ENCODE results near the gene FGF11. TPM values are rescaled to one million over a fixed set of nuclear protein-coding genes. Genes with fewer than 3 reads are reported as not detected.

FGF11 gene
- total and polyA plus RNA-seq, 2 donors (not counting 1 experiment from before 2014, with no cell fraction given) = 0.33 to 0.87 TPM

GRCh38 chr17:7490144-7490543 lies 50.8 kb downstream of the FGF11 start:
- TF ChIP-seq EZH2 (IDR thresholded peaks at IDR 0.05; ENCODE audit: low read length, missing control alignments) (no peak), CTCF (conservative IDR thresholded peaks at IDR 0.05 in 1 of 2, IDR thresholded peaks at IDR 0.05 in 1 of 2; ENCODE audit: low read depth in 1 of 2, low read length in 2 of 2) (no peak)
- H2AFZ ChIP-seq (ENCODE audit: low read length) = no peak overlapping the region
- H3K4me2 ChIP-seq (ENCODE audit: extremely low read depth, insufficient read depth, low read length) = no peak overlapping the region
- H3K27me3 ChIP-seq (ENCODE audit: control insufficient read depth, insufficient read depth, low read length) = no peaks in the 10 kb centered on the region
- H3K4me3 ChIP-seq (replicated peaks in 1 of 4; ENCODE audit: control extremely low read depth in 1 of 4, insufficient read depth in 1 of 4, low read depth in 3 of 4, low read length in 4 of 4) = no peak overlapping the region
- H4K20me1 ChIP-seq (ENCODE audit: control insufficient read depth, extremely low read depth, insufficient read depth, low read length) = no peaks in the 10 kb centered on the region
- DNase-seq (ENCODE audit: low read depth in 2 of 2) = no peak
- H3K9me3 ChIP-seq (ENCODE audit: control insufficient read depth, insufficient read depth, low read depth, low read length) = no peaks in the 10 kb centered on the region
- peaks cover 93% of the 10 kb centered on the region for H3K79me2 ChIP-seq (ENCODE audit: control insufficient read depth, insufficient read depth, low read length)
- H3K9ac ChIP-seq (ENCODE audit: insufficient read depth, low read length) = no peak overlapping the region
- H3K36me3 ChIP-seq (ENCODE audit: control insufficient read depth, insufficient read depth, low read length) = peaks cover 3% of the 10 kb centered on the region
- peaks cover 11% of the 10 kb centered on the region for H3K4me1 ChIP-seq (ENCODE audit: control insufficient read depth, extremely low read depth, insufficient read depth, low read length)
- no peak overlapping the region for H3K27ac ChIP-seq (ENCODE audit: insufficient read depth, low read length)

DNA sequence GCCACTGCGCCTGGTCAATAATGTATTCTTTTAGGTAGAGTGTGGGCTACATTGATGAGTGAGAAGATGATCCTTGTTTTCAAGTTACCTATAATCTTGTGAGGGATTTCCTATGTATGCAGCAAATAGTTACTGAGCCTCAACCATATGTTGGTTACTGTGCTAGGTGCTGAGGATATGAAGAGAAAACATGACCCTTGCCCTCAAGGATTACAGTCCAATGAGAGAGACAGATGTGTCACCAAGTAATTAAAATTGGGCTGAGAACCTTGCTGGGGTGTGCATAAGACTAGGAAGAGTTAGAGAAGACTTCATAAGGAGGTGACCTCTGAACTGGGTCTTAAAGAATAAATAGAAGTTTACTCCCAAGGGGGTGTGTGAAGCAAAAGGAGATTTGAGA lies 52.3 kb downstream of the FGF11 start:
- H3K4me2 ChIP-seq (ENCODE audit: extremely low read depth, insufficient read depth, low read length) = no peak overlapping the region
- no peaks in the 10 kb centered on the region for H4K20me1 ChIP-seq (ENCODE audit: control insufficient read depth, extremely low read depth, insufficient read depth, low read length)
- H3K9ac ChIP-seq (ENCODE audit: insufficient read depth, low read length) = no peak overlapping the region
- peaks cover 92% of the 10 kb centered on the region for H3K79me2 ChIP-seq (ENCODE audit: control insufficient read depth, insufficient read depth, low read length)
- DNase-seq (ENCODE audit: low read depth in 2 of 2) = no peak
- no peak overlapping the region for H3K4me3 ChIP-seq (replicated peaks in 1 of 4; ENCODE audit: control extremely low read depth in 1 of 4, insufficient read depth in 1 of 4, low read depth in 3 of 4, low read length in 4 of 4)
- H2AFZ ChIP-seq (ENCODE audit: low read length) = no peak overlapping the region
- H3K4me1 ChIP-seq (ENCODE audit: control insufficient read depth, extremely low read depth, insufficient read depth, low read length) = peaks cover 11% of the 10 kb centered on the region
- TF ChIP-seq EZH2 (IDR thresholded peaks at IDR 0.05; ENCODE audit: low read length, missing control alignments) = no peak
- no peak for TF ChIP-seq CTCF (conservative IDR thresholded peaks at IDR 0.05 in 1 of 2, IDR thresholded peaks at IDR 0.05 in 1 of 2; ENCODE audit: low read depth in 1 of 2, low read length in 2 of 2)
- no peaks in the 10 kb centered on the region for H3K27me3 ChIP-seq (ENCODE audit: control insufficient read depth, insufficient read depth, low read length)
- no peaks in the 10 kb centered on the region for H3K9me3 ChIP-seq (ENCODE audit: control insufficient read depth, insufficient read depth, low read depth, low read length)
- no peak overlapping the region for H3K27ac ChIP-seq (ENCODE audit: insufficient read depth, low read length)
- peaks cover 9% of the 10 kb centered on the region for H3K36me3 ChIP-seq (ENCODE audit: control insufficient read depth, insufficient read depth, low read length)

DNA sequence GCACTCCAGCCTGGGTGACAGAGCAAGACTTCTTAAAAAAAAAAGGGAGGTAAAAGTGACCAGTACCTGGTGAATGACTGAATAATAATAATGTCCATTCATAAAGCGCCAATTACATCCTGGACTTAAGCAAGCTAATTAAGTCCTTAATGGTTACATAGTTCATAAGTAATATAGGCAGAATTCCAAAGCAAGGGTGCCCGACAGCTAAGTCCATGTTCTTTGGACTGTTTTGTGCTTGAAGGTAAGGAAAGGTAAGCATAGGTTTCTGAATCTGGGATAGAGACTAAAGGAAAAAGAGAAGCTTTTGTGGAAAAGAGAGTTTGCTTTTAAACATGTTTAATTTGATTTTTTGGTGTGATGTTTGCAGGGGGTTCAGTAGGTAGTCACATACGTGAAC lies 54.6 kb downstream of the FGF11 start:
- Histone ChIP-seq H3K79me2 (ENCODE audit: control insufficient read depth, insufficient read depth, low read length) (peaks cover 74% of the 10 kb centered on the region), H3K27ac (ENCODE audit: insufficient read depth, low read length) (no peak overlapping the region), H3K27me3 (ENCODE audit: control insufficient read depth, insufficient read depth, low read length) (no peaks in the 10 kb centered on the region), H3K4me1 (ENCODE audit: control insufficient read depth, extremely low read depth, insufficient read depth, low read length) (peaks cover 2% of the 10 kb centered on the region), H3K9me3 (ENCODE audit: control insufficient read depth, insufficient read depth, low read depth, low read length) (no peaks in the 10 kb centered on the region), H3K9ac (ENCODE audit: insufficient read depth, low read length) (no peak overlapping the region), H3K4me2 (ENCODE audit: extremely low read depth, insufficient read depth, low read length) (no peak overlapping the region), H3K4me3 (replicated peaks in 1 of 4; ENCODE audit: control extremely low read depth in 1 of 4, insufficient read depth in 1 of 4, low read depth in 3 of 4, low read length in 4 of 4) (no peak overlapping the region), H2AFZ (ENCODE audit: low read length) (no peak overlapping the region), H3K36me3 (ENCODE audit: control insufficient read depth, insufficient read depth, low read length) (peaks cover 28% of the 10 kb centered on the region), H4K20me1 (ENCODE audit: control insufficient read depth, extremely low read depth, insufficient read depth, low read length) (no peaks in the 10 kb centered on the region)
- no peak for TF ChIP-seq CTCF (conservative IDR thresholded peaks at IDR 0.05 in 1 of 2, IDR thresholded peaks at IDR 0.05 in 1 of 2; ENCODE audit: low read depth in 1 of 2, low read length in 2 of 2)
- no peak for TF ChIP-seq EZH2 (IDR thresholded peaks at IDR 0.05; ENCODE audit: low read length, missing control alignments)
- no peak for DNase-seq (ENCODE audit: low read depth in 2 of 2)

Other genes with a start within 250 kb of the FGF11 start
Only the 30 nearest of the 40 such genes appear.
- gene CTDNEP1, start 187.8 kb upstream of the FGF11 start, total RNA-seq = 23.1 and 40.5 TPM in 2 replicates
- 134 and 149 TPM in 2 replicates for gene CTDNEP1, start 187.8 kb upstream of the FGF11 start, polyA plus RNA-seq
- 31.3 and 33.2 TPM in 2 replicates for gene ELP5, start 187.3 kb upstream of the FGF11 start, total RNA-seq
- gene ELP5, start 187.3 kb upstream of the FGF11 start, polyA plus RNA-seq = 22.6 and 52.2 TPM in 2 replicates
- gene CLDN7, start 177.0 kb upstream of the FGF11 start, total RNA-seq = 2.6 and 17.2 TPM in 2 replicates
- gene CLDN7, start 177.0 kb upstream of the FGF11 start, polyA plus RNA-seq = 1.0 and 2.3 TPM in 2 replicates
- gene SLC2A4, start 157.8 kb upstream of the FGF11 start, total RNA-seq = under 0.01 TPM in 2 replicates
- 0.09 and 0.19 TPM in 2 replicates for gene SLC2A4, start 157.8 kb upstream of the FGF11 start, polyA plus RNA-seq
- gene YBX2, start 144.9 kb upstream of the FGF11 start, total RNA-seq = under 0.01 TPM in 1 of 2 replicates, not detected in the other
- gene YBX2, start 144.9 kb upstream of the FGF11 start, polyA plus RNA-seq = not detected in 2 replicates
- gene EIF5A, start 131.9 kb upstream of the FGF11 start, total RNA-seq = 275 and 347 TPM in 2 replicates
- 752 and 1,278 TPM in 2 replicates for gene EIF5A, start 131.9 kb upstream of the FGF11 start, polyA plus RNA-seq
- 30.6 and 38.5 TPM in 2 replicates for gene GPS2, start 124.2 kb upstream of the FGF11 start, total RNA-seq
- gene GPS2, start 124.2 kb upstream of the FGF11 start, polyA plus RNA-seq = 55.3 and 65.6 TPM in 2 replicates
- 18.2 and 20.1 TPM in 2 replicates for gene NEURL4, start 110.2 kb upstream of the FGF11 start, total RNA-seq
- gene NEURL4, start 110.2 kb upstream of the FGF11 start, polyA plus RNA-seq = 6.0 and 8.3 TPM in 2 replicates
- gene ACAP1, start 103.0 kb upstream of the FGF11 start, total RNA-seq = 2.1 and 3.9 TPM in 2 replicates
- 0.06 and 0.40 TPM in 2 replicates for gene ACAP1, start 103.0 kb upstream of the FGF11 start, polyA plus RNA-seq
- gene KCTD11, start 87.3 kb upstream of the FGF11 start, total RNA-seq = 8.8 and 9.0 TPM in 2 replicates
- 8.4 and 11.9 TPM in 2 replicates for gene KCTD11, start 87.3 kb upstream of the FGF11 start, polyA plus RNA-seq
- gene TMEM95, start 84.4 kb upstream of the FGF11 start, total RNA-seq = not detected in 2 replicates
- not detected in 2 replicates for gene TMEM95, start 84.4 kb upstream of the FGF11 start, polyA plus RNA-seq
- gene TNK1, start 58.4 kb upstream of the FGF11 start, total RNA-seq = 0.66 and 1.0 TPM in 2 replicates
- 0.15 and 0.20 TPM in 2 replicates for gene TNK1, start 58.4 kb upstream of the FGF11 start, polyA plus RNA-seq
- gene PLSCR3, start 45.0 kb upstream of the FGF11 start, total RNA-seq = 18.7 and 25.4 TPM in 2 replicates
- 39.1 and 42.1 TPM in 2 replicates for gene PLSCR3, start 45.0 kb upstream of the FGF11 start, polyA plus RNA-seq
- gene TMEM256, start 35.4 kb upstream of the FGF11 start, total RNA-seq = 206 and 212 TPM in 2 replicates
- gene TMEM256, start 35.4 kb upstream of the FGF11 start, polyA plus RNA-seq = 59.1 and 78.7 TPM in 2 replicates
- 5.1 and 12.1 TPM in 2 replicates for gene NLGN2, start 31.7 kb upstream of the FGF11 start, total RNA-seq
- 7.3 and 10.0 TPM in 2 replicates for gene NLGN2, start 31.7 kb upstream of the FGF11 start, polyA plus RNA-seq
- gene SPEM1, start 19.2 kb upstream of the FGF11 start, total RNA-seq = not detected in 2 replicates
- not detected in 2 replicates for gene SPEM1, start 19.2 kb upstream of the FGF11 start, polyA plus RNA-seq
- not detected in 2 replicates for gene SPEM2, start 13.9 kb upstream of the FGF11 start, total RNA-seq
- not detected in 2 replicates for gene SPEM2, start 13.9 kb upstream of the FGF11 start, polyA plus RNA-seq
- not detected in 2 replicates for gene SPEM3, start 10.7 kb upstream of the FGF11 start, total RNA-seq
- gene SPEM3, start 10.7 kb upstream of the FGF11 start, polyA plus RNA-seq = not detected in 2 replicates
- gene TMEM102, start 4.1 kb upstream of the FGF11 start, total RNA-seq = 1.5 and 1.8 TPM in 2 replicates
- 0.52 and 0.58 TPM in 2 replicates for gene TMEM102, start 4.1 kb upstream of the FGF11 start, polyA plus RNA-seq
- 5.6 and 12.2 TPM in 2 replicates for gene CHRNB1, start 5.5 kb downstream of the FGF11 start, total RNA-seq
- 6.3 and 9.2 TPM in 2 replicates for gene CHRNB1, start 5.5 kb downstream of the FGF11 start, polyA plus RNA-seq
- 16.4 and 29.9 TPM in 2 replicates for gene ZBTB4, start 40.1 kb downstream of the FGF11 start, total RNA-seq
- gene ZBTB4, start 40.1 kb downstream of the FGF11 start, polyA plus RNA-seq = 21.3 and 22.3 TPM in 2 replicates
- not detected in 2 replicates for gene SLC35G6, start 41.9 kb downstream of the FGF11 start, total RNA-seq
- gene SLC35G6, start 41.9 kb downstream of the FGF11 start, polyA plus RNA-seq = not detected in 2 replicates
- 60.1 and 75.8 TPM in 2 replicates for gene POLR2A, start 44.9 kb downstream of the FGF11 start, total RNA-seq
- gene POLR2A, start 44.9 kb downstream of the FGF11 start, polyA plus RNA-seq = 6.8 and 7.1 TPM in 2 replicates
- gene TNFSF12, start 109.5 kb downstream of the FGF11 start, total RNA-seq = 5.1 and 9.6 TPM in 2 replicates
- 34.4 and 35.9 TPM in 2 replicates for gene TNFSF12, start 109.5 kb downstream of the FGF11 start, polyA plus RNA-seq
- 1.5 and 2.0 TPM in 2 replicates for gene TNFSF13, start 119.2 kb downstream of the FGF11 start, total RNA-seq
- gene TNFSF13, start 119.2 kb downstream of the FGF11 start, polyA plus RNA-seq = 2.5 and 2.8 TPM in 2 replicates
- 65.5 and 66.2 TPM in 2 replicates for gene SENP3, start 122.4 kb downstream of the FGF11 start, total RNA-seq
- gene SENP3, start 122.4 kb downstream of the FGF11 start, polyA plus RNA-seq = 67.6 and 118 TPM in 2 replicates
- 16.2 and 29.4 TPM in 2 replicates for gene CD68, start 140.1 kb downstream of the FGF11 start, total RNA-seq
- gene CD68, start 140.1 kb downstream of the FGF11 start, polyA plus RNA-seq = 90.4 and 250 TPM in 2 replicates
- 29.5 and 51.9 TPM in 2 replicates for gene MPDU1, start 144.3 kb downstream of the FGF11 start, total RNA-seq
- 107 and 172 TPM in 2 replicates for gene MPDU1, start 144.3 kb downstream of the FGF11 start, polyA plus RNA-seq
- gene SOX15, start 150.6 kb downstream of the FGF11 start, total RNA-seq = under 0.01 and 0.50 TPM in 2 replicates
- 0.36 and 0.78 TPM in 2 replicates for gene SOX15, start 150.6 kb downstream of the FGF11 start, polyA plus RNA-seq
- 39.8 and 46.6 TPM in 2 replicates for gene FXR2, start 175.4 kb downstream of the FGF11 start, total RNA-seq
- gene FXR2, start 175.4 kb downstream of the FGF11 start, polyA plus RNA-seq = 22.0 and 28.1 TPM in 2 replicates